Measurements from ENCODE around the gene SYNDIG1.

The SYNDIG1 gene

GRCh38 chr20:24543168-24543567 lies 73.7 kb downstream of the SYNDIG1 start:
- TF ChIP-seq CTCF (IDR thresholded peaks at IDR 0.05; ENCODE audit: low read depth, low read length, missing control alignments) = no peak
- in situ Hi-C loops (cut with HindIII; ENCODE audit: low sequenced_read_pairs) = no loop called here
- no peak for DNase-seq (ENCODE audit: low read depth)
- no peak overlapping the region for H3K4me3 ChIP-seq (ENCODE audit: low read depth, low read length)

GRCh38 chr20:24543741-24544140 lies 74.3 kb downstream of the SYNDIG1 start:
- in situ Hi-C loops (cut with HindIII; ENCODE audit: low sequenced_read_pairs) = no loop called here
- TF ChIP-seq CTCF (IDR thresholded peaks at IDR 0.05; ENCODE audit: low read depth, low read length, missing control alignments) = no peak
- no peak overlapping the region for H3K4me3 ChIP-seq (ENCODE audit: low read depth, low read length)
- no peak for DNase-seq (ENCODE audit: low read depth)

GRCh38 chr20:24544371-24544770 lies 74.9 kb downstream of the SYNDIG1 start:
- no peak for TF ChIP-seq CTCF (IDR thresholded peaks at IDR 0.05; ENCODE audit: low read depth, low read length, missing control alignments)
- H3K4me3 ChIP-seq (ENCODE audit: low read depth, low read length) = no peak overlapping the region
- in situ Hi-C loops (cut with HindIII; ENCODE audit: low sequenced_read_pairs) = no loop called here
- DNase-seq (ENCODE audit: low read depth) = no peak

- no peak for TF ChIP-seq CTCF (IDR thresholded peaks at IDR 0.05; ENCODE audit: low read depth, low read length, missing control alignments)
- H3K4me3 ChIP-seq (ENCODE audit: low read depth, low read length) = no peak overlapping the region
- no peak for DNase-seq (ENCODE audit: low read depth)
- in situ Hi-C loops (cut with HindIII; ENCODE audit: low sequenced_read_pairs) = no loop called here
Observed at GRCh38 chr20:24545168-24545567, 75.7 kb downstream of the SYNDIG1 start.

- TF ChIP-seq CTCF (IDR thresholded peaks at IDR 0.05; ENCODE audit: low read depth, low read length, missing control alignments) = no peak
- in situ Hi-C loops (cut with HindIII; ENCODE audit: low sequenced_read_pairs) = no loop called here
- DNase-seq (ENCODE audit: low read depth) = no peak
- no peak overlapping the region for H3K4me3 ChIP-seq (ENCODE audit: low read depth, low read length)
Observed at GRCh38 chr20:24546232-24546892, 76.9 kb downstream of the SYNDIG1 start.

GRCh38 chr20:24547967-24548366 lies 78.5 kb downstream of the SYNDIG1 start:
- no peak overlapping the region for H3K4me3 ChIP-seq (ENCODE audit: low read depth, low read length)
- no peak for DNase-seq (ENCODE audit: low read depth)
- no peak for TF ChIP-seq CTCF (IDR thresholded peaks at IDR 0.05; ENCODE audit: low read depth, low read length, missing control alignments)
- in situ Hi-C loops (cut with HindIII; ENCODE audit: low sequenced_read_pairs) = no loop called here

Data from astrocyte of the cerebellum (primary cell).